Testis (tissue), 2 donors: ENCODE results near the gene YPEL1.
"Not testable (repeated sequence)": the region's sequence is repeated elsewhere in the genome, so short reads cannot be mapped to it uniquely, and the experiment has no call there.

ENCODE experiments used
- POLR2A ChIP-seq: fragments of 450-650 bp; IDR thresholded peaks from one replicate; pipeline ENCODE4 v1.6.1; 2017; ENCODE audit warnings: antibody characterized with exemption, mild to moderate bottlenecking, moderate library complexity
- TF ChIP-seq, protein P1 (sequence below), 3 experiments: fragments of 450-650 bp in 2 of 3; fragments of 200-600 bp in 1 of 3; sonication (generic) in 1 of 3; IDR thresholded peaks; one replicate each; pipeline ENCODE4 v1.5.1; 2016 to 2019; ENCODE audit warnings: antibody characterized with exemption in 3 of 3, mild to moderate bottlenecking in 2 of 3, moderate library complexity in 1 of 3

DNA sequence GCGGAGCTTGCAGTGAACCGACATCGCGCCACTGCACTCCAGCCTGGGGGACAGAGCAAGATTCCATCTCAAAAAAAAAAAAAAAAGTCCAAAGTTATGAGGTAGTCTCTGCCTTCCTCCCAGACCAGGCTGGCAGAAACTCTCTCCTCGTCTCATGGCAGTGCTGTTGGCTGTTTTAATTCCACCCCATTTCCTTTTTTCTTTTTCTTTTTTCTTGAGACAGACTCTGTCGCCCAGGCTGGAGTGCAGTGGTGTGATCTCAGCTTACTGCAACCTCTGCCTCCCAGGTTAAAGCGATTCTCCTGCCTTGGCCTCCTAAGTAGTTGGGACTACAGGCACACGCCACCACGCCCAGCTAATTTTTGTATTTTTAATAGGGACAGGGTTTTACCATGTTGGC, 42.7 kb downstream of the YPEL1 start:
- TF ChIP-seq, protein P1, sequence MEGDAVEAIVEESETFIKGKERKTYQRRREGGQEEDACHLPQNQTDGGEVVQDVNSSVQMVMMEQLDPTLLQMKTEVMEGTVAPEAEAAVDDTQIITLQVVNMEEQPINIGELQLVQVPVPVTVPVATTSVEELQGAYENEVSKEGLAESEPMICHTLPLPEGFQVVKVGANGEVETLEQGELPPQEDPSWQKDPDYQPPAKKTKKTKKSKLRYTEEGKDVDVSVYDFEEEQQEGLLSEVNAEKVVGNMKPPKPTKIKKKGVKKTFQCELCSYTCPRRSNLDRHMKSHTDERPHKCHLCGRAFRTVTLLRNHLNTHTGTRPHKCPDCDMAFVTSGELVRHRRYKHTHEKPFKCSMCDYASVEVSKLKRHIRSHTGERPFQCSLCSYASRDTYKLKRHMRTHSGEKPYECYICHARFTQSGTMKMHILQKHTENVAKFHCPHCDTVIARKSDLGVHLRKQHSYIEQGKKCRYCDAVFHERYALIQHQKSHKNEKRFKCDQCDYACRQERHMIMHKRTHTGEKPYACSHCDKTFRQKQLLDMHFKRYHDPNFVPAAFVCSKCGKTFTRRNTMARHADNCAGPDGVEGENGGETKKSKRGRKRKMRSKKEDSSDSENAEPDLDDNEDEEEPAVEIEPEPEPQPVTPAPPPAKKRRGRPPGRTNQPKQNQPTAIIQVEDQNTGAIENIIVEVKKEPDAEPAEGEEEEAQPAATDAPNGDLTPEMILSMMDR (IDR thresholded peaks at IDR 0.05): not testable (repeated sequence)
- not testable (repeated sequence) for TF ChIP-seq POLR2A
